Naive B cell (primary cell): ENCODE measurements around the gene TRIO. TPM values are rescaled to one million over a fixed set of nuclear protein-coding genes. Genes with fewer than 3 reads are reported as not detected.

Experiments
- ATAC-seq, 2 donors: fragments of 150-1000 bp; cut with Tn5 transposase; 2 replicates each; pipeline ENCODE4 v1.10.0; 2021; ENCODE audit warnings: low read depth in 2 of 2, mild to moderate bottlenecking in 2 of 2, moderate library complexity in 2 of 2
- DNase-seq: peaks from one replicate; pipeline ENCODE4 v3.0.0; 2022
- H3K27ac Mint-ChIP-seq, 6 donors: one replicate each; pipeline ENCODE4 v1.8.0; 2020 to 2022; ENCODE audit warnings: mild to moderate bottlenecking in 6 of 6, mixed read lengths in 6 of 6, moderate library complexity in 5 of 6, inconsistent platforms in 2 of 6
- H3K27me3 Mint-ChIP-seq, 3 donors: one replicate each; pipeline ENCODE4 v1.8.0; 2021 to 2022; ENCODE audit warnings: mixed read lengths in 3 of 3, mild to moderate bottlenecking in 1 of 3
- H3K36me3 Mint-ChIP-seq, 2 donors: one replicate each; pipeline ENCODE4 v1.8.0; 2020 to 2022; ENCODE audit warnings: mixed read lengths in 2 of 2, inconsistent platforms in 1 of 2, mild to moderate bottlenecking in 1 of 2
- H3K4me1 Mint-ChIP-seq, 3 donors: one replicate each; pipeline ENCODE4 v1.8.0; 2020 to 2022; ENCODE audit warnings: mixed read lengths in 3 of 3, inconsistent platforms in 1 of 3, mild to moderate bottlenecking in 1 of 3, moderate library complexity in 1 of 3
- H3K4me3 Mint-ChIP-seq, 8 donors: one replicate each; pipeline ENCODE4 v1.8.0; 2020 to 2022; ENCODE audit warnings: mild to moderate bottlenecking in 8 of 8, mixed read lengths in 8 of 8, moderate library complexity in 8 of 8, inconsistent platforms in 2 of 8
- H3K9me3 Mint-ChIP-seq, 7 donors: one replicate each; pipeline ENCODE4 v1.8.0; 2020 to 2022; ENCODE audit warnings: mixed read lengths in 7 of 7, mild to moderate bottlenecking in 5 of 7, inconsistent platforms in 2 of 7, moderate library complexity in 1 of 7
- polyA plus RNA-seq, 6 donors: library from polyadenylated mRNA; unstranded; fragments of 300-500 nt; fragmentation: Illumina TruSeq; gene quantifications; one replicate each; pipeline ENCODE4 v1.2.3, GENCODE V29; 2021; ENCODE audit warnings: low read depth in 6 of 6

Gene TRIO
- polyA plus RNA-seq, 6 donors from 2014 or later: 7.3 to 16.4 (median 11.1) TPM

DNA sequence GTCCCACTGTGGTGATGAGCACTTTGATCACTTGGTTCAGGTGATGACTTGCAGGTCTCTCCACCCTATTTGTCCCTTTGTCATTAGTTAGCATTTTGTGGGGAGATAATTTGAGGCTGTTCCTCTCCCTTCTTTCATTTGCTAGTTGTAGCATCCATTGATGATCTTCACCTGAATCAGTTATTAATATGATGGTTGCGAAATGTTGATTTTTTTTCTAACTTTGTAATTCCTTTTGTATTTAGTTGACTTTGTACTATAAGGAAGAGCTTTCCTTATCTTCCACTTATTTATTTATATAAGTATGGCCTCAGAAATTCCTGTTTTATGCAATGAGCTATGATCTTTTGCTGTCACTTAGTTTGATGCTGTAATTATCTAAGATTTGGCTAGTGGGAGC, 12.6 kb downstream of the TRIO start:
- peaks cover 31 to 42% (median 32%) of the 10 kb centered on the region in 3 donors for H3K4me1 Mint-ChIP-seq
- DNase-seq: no peak
- H3K36me3 Mint-ChIP-seq: no peaks in the 10 kb centered on the region
- H3K4me3 Mint-ChIP-seq: no peak overlapping the region
- ATAC-seq: no peak
- no peaks in the 10 kb centered on the region for H3K27me3 Mint-ChIP-seq
- no peaks in the 10 kb centered on the region for H3K9me3 Mint-ChIP-seq
- H3K27ac Mint-ChIP-seq: no peak overlapping the region

DNA sequence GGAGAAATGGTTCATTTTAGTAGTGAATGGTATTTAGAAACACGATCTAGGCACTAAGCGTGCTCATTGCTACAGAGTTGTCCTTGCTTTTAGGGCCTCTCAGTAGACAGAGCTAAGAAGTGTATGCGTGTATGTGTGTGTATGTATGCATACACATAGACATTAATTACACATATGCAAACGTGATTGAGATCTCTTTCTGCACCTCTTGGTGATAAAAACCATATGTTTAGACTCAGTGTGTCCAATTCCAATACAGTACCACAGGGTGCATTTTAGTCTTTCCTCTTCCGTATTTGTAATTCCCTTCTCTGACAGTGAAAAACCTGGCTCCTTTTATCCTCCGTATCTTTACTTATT, 13.1 kb downstream of the TRIO start:
- Mint-ChIP-seq H3K36me3 (no peaks in the 10 kb centered on the region), H3K9me3 (no peaks in the 10 kb centered on the region)
- no peak for ATAC-seq

DNA sequence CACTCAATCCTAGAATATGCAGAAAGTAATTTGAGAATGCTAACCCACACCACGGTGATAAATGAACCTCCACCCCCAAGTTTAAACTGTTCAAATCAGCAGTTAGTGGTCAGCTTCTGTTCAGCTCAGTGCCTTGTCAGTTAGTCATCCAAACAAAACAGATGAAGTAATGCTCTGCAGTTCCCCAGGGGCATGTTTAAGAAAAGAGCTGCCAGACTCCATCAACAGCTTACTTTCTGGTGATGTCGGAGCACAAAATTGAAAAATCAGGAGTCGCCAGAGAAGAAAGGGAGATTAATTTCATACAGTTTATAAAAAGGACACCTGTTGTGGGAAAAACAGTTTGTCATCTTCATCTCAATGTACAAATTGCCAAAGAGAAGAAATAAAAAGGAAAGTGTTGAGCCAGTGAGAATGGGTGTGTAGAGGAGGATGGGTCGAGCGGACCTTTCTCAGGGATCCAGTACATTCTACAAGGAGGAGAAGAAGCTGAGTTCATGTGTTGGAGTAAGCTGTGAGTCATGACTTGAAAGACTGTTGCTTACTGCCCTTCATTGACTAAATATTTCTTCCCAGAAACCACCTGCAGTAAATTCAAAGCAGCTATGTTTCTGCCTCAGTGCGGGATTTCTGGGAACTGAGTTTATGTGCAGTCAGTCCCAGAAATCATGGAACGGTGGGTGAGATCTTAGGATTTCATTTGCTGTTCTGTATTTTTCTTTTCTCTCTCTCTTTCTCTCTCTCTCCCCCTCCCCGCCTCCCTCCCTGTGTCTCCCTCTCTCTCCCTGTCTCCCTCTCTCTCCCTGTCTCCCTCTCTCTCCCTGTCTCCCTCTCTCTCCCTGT, 13.7 kb downstream of the TRIO start:
- Mint-ChIP-seq H3K4me1 (peaks cover 32 to 40% (median 33%) of the 10 kb centered on the region in 3 donors), H3K4me3 (no peak overlapping the region), H3K27ac (peak overlapping the region in 1 of 6 donors; percentile 98), H3K27me3 (no peaks in the 10 kb centered on the region), H3K36me3 (no peaks in the 10 kb centered on the region), H3K9me3 (no peaks in the 10 kb centered on the region)
- peak in 1 of 2 donors; percentile 17 for ATAC-seq
- DNase-seq: no peak

More for the DNA sequence above, 13.1 kb downstream of the TRIO start:
- peaks cover 31 to 42% (median 32%) of the 10 kb centered on the region in 3 donors for H3K4me1 Mint-ChIP-seq
- DNase-seq: no peak
- no peak overlapping the region for H3K27ac Mint-ChIP-seq
- no peaks in the 10 kb centered on the region for H3K27me3 Mint-ChIP-seq
- no peak overlapping the region for H3K4me3 Mint-ChIP-seq

DNA sequence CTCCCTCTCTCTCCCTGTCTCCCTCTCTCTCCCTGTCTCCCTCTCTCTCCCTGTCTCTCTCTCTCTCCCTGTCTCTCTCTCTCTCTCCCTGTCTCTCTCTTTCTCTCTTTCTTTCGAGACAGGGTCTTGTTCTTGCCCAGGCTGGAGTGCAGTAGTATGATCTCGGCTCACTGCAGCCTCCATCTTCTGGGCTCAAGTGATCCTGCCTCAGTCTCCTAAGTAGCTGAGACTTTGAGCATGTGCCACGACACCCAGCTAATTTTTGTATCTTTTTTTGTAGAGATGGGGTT, 14.3 kb downstream of the TRIO start:
- Mint-ChIP-seq H3K4me3 (peak overlapping the region in 4 of 8 donors; percentile 3 to 66 (median 24)), H3K27me3 (no peaks in the 10 kb centered on the region), H3K4me1 (peaks cover 34 to 46% (median 35%) of the 10 kb centered on the region in 3 donors), H3K9me3 (no peaks in the 10 kb centered on the region), H3K36me3 (peaks cover 0 to 4% of the 10 kb centered on the region in 2 donors), H3K27ac (peak overlapping the region in 3 of 6 donors; percentile 5 to 98 (median 68))
- DNase-seq (no peak), ATAC-seq (no peak)

DNA sequence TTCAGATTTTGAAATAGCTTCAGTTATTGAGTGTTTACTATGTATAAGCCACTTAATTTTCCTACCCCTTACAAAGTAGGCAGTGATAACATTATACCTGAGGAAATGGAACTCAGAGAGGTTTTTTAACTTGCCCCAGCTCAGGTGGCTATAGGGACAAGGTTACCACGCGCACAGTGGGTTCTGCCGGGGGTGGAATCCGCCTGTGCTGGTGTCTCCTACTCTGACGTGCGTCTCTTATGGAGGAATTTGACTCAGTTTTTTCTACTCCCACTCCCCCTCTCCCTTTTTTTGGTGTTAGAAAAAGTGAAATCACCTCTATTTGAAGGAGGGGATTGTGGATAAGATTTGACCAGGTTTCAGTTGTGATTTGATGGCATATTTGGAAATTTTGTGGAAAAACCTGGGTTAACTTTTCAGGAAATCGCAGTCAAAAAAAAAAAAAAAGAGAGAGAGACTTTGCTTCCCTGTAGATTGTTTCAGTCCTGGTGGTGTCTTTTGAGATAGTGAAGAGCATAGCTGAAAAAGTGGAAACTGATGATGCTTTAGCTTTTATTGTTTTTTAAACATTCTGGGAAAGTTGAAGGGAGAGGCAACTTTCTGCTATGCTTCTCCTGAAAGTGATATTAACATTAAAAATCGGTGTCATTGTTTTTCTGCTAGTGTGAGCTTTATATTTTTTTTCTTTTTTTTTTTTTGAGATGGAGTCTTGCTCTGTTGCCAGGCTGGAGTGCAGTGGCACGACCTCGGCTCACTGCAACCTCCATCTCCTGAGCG, 15.9 kb downstream of the TRIO start:
- Mint-ChIP-seq H3K4me1 (peaks cover 37 to 42% (median 42%) of the 10 kb centered on the region in 3 donors), H3K27me3 (no peaks in the 10 kb centered on the region), H3K4me3 (peak overlapping the region in 1 of 8 donors; percentile 59), H3K27ac (peak overlapping the region in 1 of 6 donors; percentile 47), H3K9me3 (peaks cover 0 to 2% (median 0%) of the 10 kb centered on the region in 7 donors), H3K36me3 (peaks cover 4 to 7% of the 10 kb centered on the region in 2 donors)
- ATAC-seq: no peak
- DNase-seq: no peak

DNA sequence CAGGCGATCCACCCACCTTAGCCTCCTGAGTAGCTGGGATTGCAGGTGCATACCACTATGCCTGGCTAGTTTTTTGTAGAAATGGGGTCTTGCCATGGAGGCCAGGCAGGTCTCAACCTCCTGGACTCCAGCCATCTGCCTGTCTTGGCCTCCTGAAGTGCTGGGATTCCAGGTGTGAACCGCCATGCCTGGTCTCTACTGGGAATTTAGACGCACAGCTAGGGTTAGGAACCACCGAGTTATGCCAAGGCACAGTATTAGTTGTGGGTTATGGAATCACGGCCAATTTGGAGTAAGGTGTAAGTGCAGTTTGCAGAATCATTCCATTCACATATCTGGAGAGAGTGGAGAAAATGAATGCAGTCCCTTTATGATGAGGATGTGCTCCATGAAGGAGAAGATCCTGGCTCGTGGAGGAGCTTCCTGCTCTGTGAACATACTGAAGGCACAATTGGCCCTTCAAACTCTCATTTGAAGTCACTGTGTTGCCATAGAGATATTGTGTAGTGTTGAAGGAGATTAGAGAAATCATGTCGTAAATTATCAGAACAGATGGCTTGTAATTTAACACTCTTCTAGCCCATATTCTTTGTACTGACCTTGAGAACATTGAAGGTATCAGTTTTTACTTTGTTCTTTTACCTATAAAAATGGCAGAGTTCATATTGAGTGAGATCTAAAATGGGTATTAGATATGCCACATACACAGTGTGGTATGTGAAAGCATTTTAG, 18.8 kb downstream of the TRIO start:
- Mint-ChIP-seq H3K4me1 (peaks cover 54 to 71% (median 65%) of the 10 kb centered on the region in 3 donors), H3K27ac (peak overlapping the region in 1 of 6 donors; percentile 26), H3K4me3 (peak overlapping the region in 2 of 8 donors; percentile 16 to 35), H3K36me3 (peaks cover 4 to 15% of the 10 kb centered on the region in 2 donors), H3K9me3 (peaks cover 0 to 4% (median 0%) of the 10 kb centered on the region in 7 donors), H3K27me3 (no peaks in the 10 kb centered on the region)
- ATAC-seq (no peak), DNase-seq (no peak)

DNA sequence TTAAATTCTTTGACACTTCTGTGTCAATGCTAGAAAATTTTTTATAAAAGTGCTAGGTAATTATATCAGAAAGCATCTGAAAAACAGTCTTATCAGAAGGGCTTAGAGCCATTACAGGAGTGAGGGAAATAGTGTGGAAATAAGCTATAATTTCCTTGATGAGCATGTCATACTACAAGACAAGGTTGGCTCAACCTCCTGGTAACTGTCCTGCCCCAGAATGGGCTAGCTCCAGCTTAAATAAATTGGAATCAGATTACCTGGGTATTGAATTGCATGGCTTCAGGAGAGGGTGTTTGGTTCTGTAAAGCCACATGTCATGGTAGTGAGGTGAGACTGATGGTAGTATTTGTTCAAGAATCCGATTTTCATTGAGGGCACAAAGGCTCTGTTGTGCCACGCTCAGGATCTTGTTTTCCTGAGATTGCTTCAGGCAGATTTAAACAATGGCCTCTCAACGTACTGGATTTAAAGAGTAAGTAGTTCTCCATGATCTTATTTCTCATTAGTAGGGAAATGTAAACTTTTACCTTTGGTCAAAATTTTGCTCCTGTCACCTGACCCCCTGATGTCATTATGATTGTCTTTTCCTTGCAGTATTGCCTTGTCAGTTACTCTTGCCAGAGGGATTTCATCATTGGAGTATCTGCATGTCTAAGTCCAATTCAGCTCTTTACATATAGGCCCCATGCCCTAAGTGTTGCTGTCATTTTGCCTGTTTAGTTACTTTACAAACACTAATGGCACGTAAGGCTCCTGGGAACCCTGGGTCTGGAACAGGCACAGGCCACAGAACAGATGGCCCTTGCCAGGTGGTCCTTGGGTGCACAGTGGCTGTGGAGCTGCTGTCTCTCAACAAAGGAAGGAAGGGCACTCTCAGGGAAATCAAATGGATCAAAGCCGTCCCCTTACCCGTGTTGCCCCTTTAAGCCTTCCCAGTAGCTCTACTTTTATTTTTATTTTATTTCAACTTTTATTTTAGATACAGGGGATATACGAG, 21.3 kb downstream of the TRIO start:
- ATAC-seq: no peak
- Mint-ChIP-seq H3K36me3 (peaks cover 4 to 15% of the 10 kb centered on the region in 2 donors), H3K27ac (peak overlapping the region in 1 of 6 donors; percentile 37), H3K4me3 (no peak overlapping the region), H3K4me1 (peaks cover 67 to 90% (median 80%) of the 10 kb centered on the region in 3 donors), H3K9me3 (peaks cover 0 to 4% (median 0%) of the 10 kb centered on the region in 7 donors), H3K27me3 (no peaks in the 10 kb centered on the region)
- DNase-seq: no peak

DNA sequence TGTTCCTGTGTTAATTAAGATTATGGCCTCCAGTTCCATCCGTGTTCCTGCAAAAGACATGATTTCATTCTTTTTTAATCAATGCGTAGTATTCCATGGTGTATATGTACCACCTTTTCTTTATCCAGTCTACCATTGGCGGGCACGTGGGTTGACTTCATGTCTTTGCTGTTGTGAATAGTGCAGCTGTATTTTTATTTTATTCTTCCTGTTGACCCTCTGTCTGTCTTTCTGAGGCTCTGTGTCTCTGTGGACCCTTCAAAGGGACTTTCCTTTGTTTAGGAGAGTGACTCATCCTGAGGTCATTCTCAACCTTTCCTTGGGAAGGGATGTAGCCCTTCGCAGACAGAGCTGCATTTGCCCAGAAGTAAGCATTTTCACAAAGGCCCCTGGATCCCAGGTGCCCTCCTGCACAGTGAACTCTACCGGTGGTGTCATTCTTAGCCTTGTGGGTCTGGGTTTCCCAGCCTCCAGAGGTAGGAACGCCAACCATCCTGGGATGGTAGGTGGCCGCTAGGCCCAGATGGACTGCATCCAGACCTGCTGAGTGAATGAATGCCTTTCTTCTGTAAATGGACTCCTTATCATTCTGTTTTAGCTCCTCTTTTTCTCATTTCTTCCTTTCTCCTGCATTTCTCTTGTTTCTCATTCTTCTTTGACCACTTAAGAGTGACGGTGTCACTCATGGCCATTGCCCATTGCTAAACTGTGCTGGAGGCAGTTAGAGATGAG, 22.4 kb downstream of the TRIO start:
- no peak overlapping the region for H3K4me3 Mint-ChIP-seq
- DNase-seq: no peak
- ATAC-seq: no peak
- peaks cover 68 to 85% (median 81%) of the 10 kb centered on the region in 3 donors for H3K4me1 Mint-ChIP-seq
- peaks cover 4 to 15% of the 10 kb centered on the region in 2 donors for H3K36me3 Mint-ChIP-seq
- peak overlapping the region in 4 of 6 donors; percentile 31 to 94 (median 53) for H3K27ac Mint-ChIP-seq
- H3K9me3 Mint-ChIP-seq: peaks cover 0 to 4% (median 0%) of the 10 kb centered on the region in 7 donors
- H3K27me3 Mint-ChIP-seq: no peaks in the 10 kb centered on the region

DNA sequence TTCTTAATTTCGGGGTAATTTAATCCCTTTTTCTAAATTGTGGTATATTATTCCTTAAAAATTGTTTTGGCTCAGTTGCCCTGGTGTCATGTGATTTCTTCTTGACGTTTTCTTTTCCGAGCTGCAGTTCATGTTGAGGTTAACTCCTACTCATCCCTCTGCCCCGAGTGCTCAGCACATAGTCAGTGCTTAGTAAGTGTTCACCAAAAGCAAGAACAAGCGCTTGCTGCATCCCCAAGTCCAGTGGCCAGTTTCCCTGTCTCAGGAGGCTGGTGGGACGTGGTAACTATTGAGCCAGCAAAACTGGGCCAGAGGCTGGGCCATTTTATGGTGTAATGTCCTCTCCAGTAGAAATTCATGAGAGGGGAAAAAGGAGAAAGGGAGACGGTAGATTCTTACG, 23.3 kb downstream of the TRIO start:
- Mint-ChIP-seq H3K27ac (peak overlapping the region in 4 of 6 donors; percentile 70 to 94 (median 91)), H3K4me1 (peaks cover 64 to 79% (median 78%) of the 10 kb centered on the region in 3 donors), H3K27me3 (no peaks in the 10 kb centered on the region)

DNA sequence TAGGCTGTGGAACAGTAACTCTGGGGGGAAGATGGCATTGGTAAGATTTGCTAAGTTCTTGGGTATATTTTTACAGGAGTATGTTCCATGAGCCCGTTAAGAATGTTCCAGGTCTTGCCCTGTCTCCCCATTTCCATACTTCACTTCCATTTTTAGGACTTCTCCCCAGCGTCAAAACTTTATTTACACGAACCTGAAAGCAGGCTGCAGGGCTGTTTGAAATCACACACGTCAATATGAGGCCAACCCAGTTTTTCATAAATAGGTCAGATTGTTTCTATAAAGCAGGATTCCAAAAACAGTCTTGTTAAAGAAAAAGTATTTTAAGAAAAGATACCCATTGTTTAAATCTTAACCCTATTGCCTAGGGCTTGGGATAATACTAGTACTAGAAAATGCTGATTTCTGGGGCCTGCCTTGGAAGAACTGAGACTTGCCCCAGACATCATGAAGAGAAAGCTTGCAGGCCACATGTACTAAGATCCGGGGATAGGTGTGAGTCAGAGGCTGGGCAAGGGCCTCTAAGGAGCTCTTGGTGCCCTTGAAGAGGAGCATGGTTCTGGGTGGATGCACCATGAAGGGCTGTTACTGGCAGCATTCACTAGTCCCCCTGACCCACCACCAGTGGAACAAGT, 24.2 kb downstream of the TRIO start:
- Mint-ChIP-seq H3K4me3 (peak overlapping the region; percentile 31 to 91 (median 83)), H3K27ac (peak overlapping the region; percentile 74 to 97 (median 94)), H3K4me1 (peaks cover 67 to 79% (median 79%) of the 10 kb centered on the region in 3 donors), H3K9me3 (peaks cover 0 to 4% (median 0%) of the 10 kb centered on the region in 7 donors), H3K36me3 (peaks cover 0 to 15% of the 10 kb centered on the region in 2 donors), H3K27me3 (no peaks in the 10 kb centered on the region)
- DNase-seq: no peak
- no peak for ATAC-seq

More for the DNA sequence above, 23.3 kb downstream of the TRIO start:
- peak overlapping the region in 1 of 8 donors; percentile 78 for H3K4me3 Mint-ChIP-seq
- no peak for DNase-seq
- H3K36me3 Mint-ChIP-seq: peaks cover 4 to 15% of the 10 kb centered on the region in 2 donors
- peaks cover 0 to 4% (median 0%) of the 10 kb centered on the region in 7 donors for H3K9me3 Mint-ChIP-seq
- ATAC-seq: no peak

DNA sequence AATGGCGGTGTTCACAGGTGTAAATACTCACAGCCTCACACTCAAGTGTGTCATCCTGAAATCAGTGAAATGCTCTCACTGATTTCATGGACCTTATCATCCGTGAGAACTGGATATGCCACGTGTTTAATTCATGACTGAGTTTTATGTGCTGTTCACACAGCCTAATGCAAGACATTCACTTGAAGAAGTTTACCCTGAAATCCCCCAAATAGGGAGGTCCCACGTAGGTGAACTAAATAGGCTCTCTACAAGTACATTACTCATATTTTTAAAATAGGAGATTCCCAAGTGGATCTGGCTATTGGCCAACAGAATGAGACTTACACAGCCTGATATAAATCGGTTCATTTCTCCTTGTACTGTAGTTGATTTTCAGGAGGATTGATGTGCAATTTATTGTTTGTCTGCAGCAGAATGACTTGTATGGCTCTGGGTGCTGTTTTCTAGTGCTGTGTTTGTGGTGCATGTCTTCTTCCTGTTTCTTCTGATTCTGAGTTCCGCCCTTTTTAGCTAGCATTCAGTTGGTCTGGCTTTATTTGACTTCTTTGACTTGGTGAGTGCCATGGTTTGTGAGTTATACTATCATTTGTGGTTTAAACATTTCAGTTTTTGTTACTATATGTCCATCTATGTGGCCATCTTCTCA, 25.1 kb downstream of the TRIO start:
- H3K4me1 Mint-ChIP-seq: peaks cover 71 to 83% (median 82%) of the 10 kb centered on the region in 3 donors
- peak overlapping the region; percentile 74 to 97 (median 94) for H3K27ac Mint-ChIP-seq

More for the DNA sequence above, 25.1 kb downstream of the TRIO start:
- Mint-ChIP-seq H3K36me3 (peaks cover 0 to 15% of the 10 kb centered on the region in 2 donors), H3K4me3 (peak overlapping the region; percentile 82 to 95 (median 89)), H3K27me3 (no peaks in the 10 kb centered on the region), H3K9me3 (peaks cover 0 to 4% (median 0%) of the 10 kb centered on the region in 7 donors)
- DNase-seq (peak; percentile 49), ATAC-seq (peak; percentile 71 to 75)
